Activated CD8-positive, alpha-beta T cell treated with anti-CD3 and anti-CD28 coated beads for 36 hours (primary cell): ENCODE data around the gene TGFB3. TPM values are rescaled to one million over a fixed set of nuclear protein-coding genes. Genes with fewer than 3 reads are reported as not detected.

Experiments used
- ATAC-seq: fragments of 200-7000 bp; cut with Tn5 transposase; one replicate; pipeline ENCODE4 v1.10.0; 2021; ENCODE audit warnings: mild to moderate bottlenecking, moderate library complexity
- CTCF ChIA-PET: fragments of 350-600 bp; sonication (Branson Sonifier 250); formaldehyde crosslinking; loops from one replicate; lab custom pipeline; 2021; ENCODE audit warnings: antibody characterized with exemption; lab: Charles Lee
- POLR2A ChIA-PET: fragments of 350-600 bp; sonication (Branson Sonifier 250); formaldehyde crosslinking; loops from one replicate; lab custom pipeline; 2021; ENCODE audit warnings: antibody characterized with exemption; lab: Charles Lee
- DNase-seq: peaks from one replicate; pipeline ENCODE4 v3.0.0-alpha.2; 2020
- H3K27ac Mint-ChIP-seq: one replicate; pipeline ENCODE4 v1.8.0; 2021; ENCODE audit warnings: mild to moderate bottlenecking, mixed read lengths
- H3K27me3 Mint-ChIP-seq: one replicate; pipeline ENCODE4 v1.8.0; 2021; ENCODE audit warnings: mixed read lengths
- H3K36me3 Mint-ChIP-seq: one replicate; pipeline ENCODE4 v1.8.0; 2021; ENCODE audit warnings: low read depth, mixed read lengths
- H3K4me1 Mint-ChIP-seq: one replicate; pipeline ENCODE4 v1.8.0; 2021; ENCODE audit warnings: low read depth, mixed read lengths
- H3K4me3 Mint-ChIP-seq: one replicate; pipeline ENCODE4 v1.8.0; 2021; ENCODE audit warnings: mild to moderate bottlenecking, moderate library complexity, mixed read lengths
- H3K9me3 Mint-ChIP-seq: one replicate; pipeline ENCODE4 v1.8.0; 2021; ENCODE audit warnings: mixed read lengths
- CTCF ChIP-seq: fragments of 200-600 bp; IDR thresholded peaks from one replicate; pipeline ENCODE4 v1.8.0; 2022; ENCODE audit warnings: antibody characterized with exemption, mild to moderate bottlenecking
- intact Hi-C: fragments of 100-400 bp; cut with micrococcal nuclease; formaldehyde crosslinking; loops from one replicate; pipeline ENCODE4 v1.10.0; 2022
- total RNA-seq, 2 experiments: library from RNA; stranded (reverse); gene quantifications; one replicate each; pipeline ENCODE4 v1.2.3, GENCODE V29; 2021

Gene TGFB3
- total RNA-seq, 2 experiments from 2014 or later = 3.4 to 4.2 TPM

- Mint-ChIP-seq H3K4me3 (no peak overlapping the region), H3K4me1 (peaks cover 33% of the 10 kb centered on the region), H3K27ac (no peak overlapping the region), H3K9me3 (no peaks in the 10 kb centered on the region), H3K27me3 (no peaks in the 10 kb centered on the region), H3K36me3 (peaks cover 2% of the 10 kb centered on the region)
- CTCF ChIA-PET = interaction anchor here (1.2 to 9.1 kb wide), 3 partner anchors 70 to 267 kb away, joined by 3 to 143 read pairs (median 63); no protein-coding TSS in a partner anchor
- intact Hi-C loops = no loop called here
- no peak for ATAC-seq
- POLR2A ChIA-PET = no interaction called here
- DNase-seq = no peak
- TF ChIP-seq CTCF = no peak
Observed at GRCh38 chr14:75976826-75977581, 4.8 kb downstream of the TGFB3 start.

- CTCF ChIA-PET = interaction anchor here (2.0 to 2.5 kb wide), 2 partner anchors 67 to 263 kb away, joined by 11 to 15 read pairs; no protein-coding TSS in a partner anchor
- Mint-ChIP-seq H3K9me3 (no peaks in the 10 kb centered on the region), H3K4me1 (peaks cover under 1% of the 10 kb centered on the region), H3K4me3 (no peak overlapping the region), H3K27me3 (no peaks in the 10 kb centered on the region), H3K27ac (no peak overlapping the region), H3K36me3 (peaks cover 2% of the 10 kb centered on the region)
- no peak for TF ChIP-seq CTCF
- ATAC-seq (no peak), DNase-seq (no peak)
- intact Hi-C loops = no loop called here
- POLR2A ChIA-PET = no interaction called here
Observed at GRCh38 chr14:75972801-75973421, 8.9 kb downstream of the TGFB3 start.

GRCh38 chr14:75971509-75971908, 10.3 kb downstream of the TGFB3 start:
- H3K27me3 Mint-ChIP-seq = no peaks in the 10 kb centered on the region
- no peak for ATAC-seq
- POLR2A ChIA-PET = interaction anchor here (0.6 kb wide), 1 partner anchor 638 kb away, joined by 3 read pairs; no protein-coding TSS in a partner anchor

GRCh38 chr14:75970989-75971388, 10.8 kb downstream of the TGFB3 start:
- ChIA-PET CTCF (interaction anchor here (1.2 to 4.7 kb wide), 2 partner anchors 65 to 262 kb away, joined by 4 to 16 read pairs; no protein-coding TSS in a partner anchor), POLR2A (no interaction called here)
- Mint-ChIP-seq H3K36me3 (peaks cover 2% of the 10 kb centered on the region), H3K27me3 (no peaks in the 10 kb centered on the region), H3K27ac (no peak overlapping the region), H3K4me3 (no peak overlapping the region), H3K4me1 (no peaks in the 10 kb centered on the region), H3K9me3 (no peaks in the 10 kb centered on the region)
- DNase-seq (no peak), ATAC-seq (no peak)
- intact Hi-C loops = no loop called here
- no peak for TF ChIP-seq CTCF

More at GRCh38 chr14:75971509-75971908, 10.3 kb downstream of the TGFB3 start:
- no peaks in the 10 kb centered on the region for H3K4me1 Mint-ChIP-seq
- CTCF ChIA-PET = interaction anchor here (1.2 to 4.7 kb wide), 2 partner anchors 65 to 262 kb away, joined by 4 to 16 read pairs; no protein-coding TSS in a partner anchor
- intact Hi-C loops = no loop called here
- DNase-seq = no peak
- peaks cover 2% of the 10 kb centered on the region for H3K36me3 Mint-ChIP-seq
- no peak overlapping the region for H3K4me3 Mint-ChIP-seq
- no peak for TF ChIP-seq CTCF
- no peaks in the 10 kb centered on the region for H3K9me3 Mint-ChIP-seq
- H3K27ac Mint-ChIP-seq = no peak overlapping the region

- Mint-ChIP-seq H3K4me1 (no peaks in the 10 kb centered on the region), H3K27me3 (no peaks in the 10 kb centered on the region), H3K9me3 (no peaks in the 10 kb centered on the region), H3K27ac (no peak overlapping the region), H3K4me3 (no peak overlapping the region), H3K36me3 (no peaks in the 10 kb centered on the region)
- DNase-seq (no peak), ATAC-seq (no peak)
- TF ChIP-seq CTCF = no peak
- ChIA-PET POLR2A (interaction anchor here (1.1 kb wide), 1 partner anchor 306 kb away, joined by 3 read pairs; no protein-coding TSS in a partner anchor), CTCF (interaction anchor here (0.6 to 4.7 kb wide), 4 partner anchors 9 to 63 kb away, joined by 3 to 16 read pairs (median 6); no protein-coding TSS in a partner anchor)
- intact Hi-C loops = no loop called here
Observed at GRCh38 chr14:75969891-75970290, 11.9 kb downstream of the TGFB3 start.
